Psoas muscle (tissue), 8 donors: ENCODE results near the gene COX20. TPM values are rescaled to one million over a fixed set of nuclear protein-coding genes. Genes with fewer than 3 reads are reported as not detected.

Experiments used
- ATAC-seq, 4 donors: fragments of 200-7000 bp; cut with Tn5 transposase; one replicate each; pipeline ENCODE4 v1.9.1; 2020; ENCODE audit warnings: moderate library complexity in 3 of 4, mild to moderate bottlenecking in 2 of 4
- DNase-seq, 2 donors: peaks; one replicate each; pipeline ENCODE4 v3.0.0-alpha.2; 2020
- H3K27ac ChIP-seq: fragments of 200-600 bp; one replicate; pipeline ENCODE4 v1.8.0; 2022
- H3K27me3 ChIP-seq, 3 donors: fragments of 200-600 bp in 1 of 3; one replicate each; pipeline versions ENCODE4 v1.6.1 to v1.8.0; 2013 to 2022; ENCODE audit warnings: low read length in 2 of 3, mild to moderate bottlenecking in 2 of 3, moderate library complexity in 1 of 3; ENCODE audit not compliant: insufficient read depth in 3 of 3
- H3K36me3 ChIP-seq, 2 donors: fragments of 200-600 bp in 1 of 2; one replicate each; pipeline versions ENCODE4 v1.6.1 to v1.8.0; 2013 to 2022; ENCODE audit warnings: low read depth in 1 of 2, mild to moderate bottlenecking in 1 of 2, moderate library complexity in 1 of 2; ENCODE audit not compliant: insufficient read depth in 1 of 2
- H3K4me1 ChIP-seq: fragments of 200-600 bp; one replicate; pipeline ENCODE4 v1.8.0; 2022
- H3K4me3 ChIP-seq: fragments of 200-600 bp; one replicate; pipeline ENCODE4 v1.8.0; 2022; ENCODE audit warnings: mild to moderate bottlenecking
- H3K9me3 ChIP-seq: fragments of 200-600 bp; one replicate; pipeline ENCODE4 v1.8.0; 2022
- CTCF ChIP-seq: fragments of 200-600 bp; IDR thresholded peaks from one replicate; pipeline ENCODE4 v1.8.0; 2022; ENCODE audit warnings: antibody characterized with exemption
- WGBS, 3 donors: extraction: QIAGEN DNeasy Blood & Tissue Kit; methylation state at CpG; one replicate each; pipeline versions ENCODE4 v1.1.6 to v1.1.7; 2013; 5-methylcytosine and 5-hydroxymethylcytosine counted together
- intact Hi-C, 2 donors: fragments of 100-400 bp; cut with DNase I; formaldehyde crosslinking; loops; one replicate each; pipeline versions ENCODE4 v1.11.0 to v1.14.2; 2022
- polyA plus RNA-seq, 3 donors: library from polyadenylated mRNA; stranded (reverse); fragments of 200-250 nt; gene quantifications; one replicate each; pipeline ENCODE4 v1.2.3, GENCODE V29; 2013
- total RNA-seq, 4 donors: library from RNA; stranded (reverse); fragmentation: NEBNext Ultra II Directional in 2 of 4; extraction: Animal tissue kit (Norgen Biotek cat#: 25700) in 2 of 4; gene quantifications; one replicate each; pipeline versions ENCODE4 v1.2.1 to v1.2.4, GENCODE V29; 2021 to 2023
- donor health status: healthy with polysubstance abuse.
- donor health status: DM: no; HTN: no; CAD: no; lungs with moderate emphysema.
- donor health status: Bipolar disorder and iron deficiency.
- donor health status: healthy.
- donor health status: DM: yes; HTN: yes; CAD: no.
- donor health status: DM: no; HTN: no; CAD: no.
- donor health status: DM: no; HTN: no; CAD: no.
- donor health status: DM: yes; HTN: yes; CAD: no.

COX20 gene
- total and polyA plus RNA-seq, 7 donors: 22.6 to 76.8 (median 35.8) TPM

GRCh38 chr1:244800821-244801220, 34.6 kb upstream of the COX20 start:
- H3K36me3 ChIP-seq: no peaks in the 10 kb centered on the region
- no peak overlapping the region for H3K27ac ChIP-seq
- TF ChIP-seq CTCF: no peak
- intact Hi-C loops: loop anchor here in 1 of 2 donors (2.0 kb wide), 1 partner anchor 242 kb away; no protein-coding TSS in a partner anchor
- ATAC-seq (no peak), DNase-seq (no peak)
- H3K4me1 ChIP-seq: no peaks in the 10 kb centered on the region
- WGBS, 3 donors: 88 to 93% (median 89%) methylated on average over 9 of the region's 9 CpGs
- H3K9me3 ChIP-seq: no peaks in the 10 kb centered on the region
- no peak overlapping the region for H3K4me3 ChIP-seq
- H3K27me3 ChIP-seq: no peaks in the 10 kb centered on the region

- Histone ChIP-seq H3K4me3 (no peak overlapping the region), H3K9me3 (no peaks in the 10 kb centered on the region), H3K27me3 (no peaks in the 10 kb centered on the region), H3K36me3 (no peaks in the 10 kb centered on the region), H3K4me1 (no peaks in the 10 kb centered on the region), H3K27ac (no peak overlapping the region)
- ATAC-seq (peak in 3 of 4 donors; percentile 17 to 78 (median 62)), DNase-seq (no peak)
- intact Hi-C loops: loop anchor here in 1 of 2 donors (2.0 kb wide), 1 partner anchor 242 kb away; no protein-coding TSS in a partner anchor
- 51 to 61% (median 52%) methylated on average over 14 of the region's 14 CpGs for WGBS, 3 donors
- peak; percentile 57 for TF ChIP-seq CTCF
Measured at GRCh38 chr1:244801246-244801645, 34.2 kb upstream of the COX20 start.

- Histone ChIP-seq H3K27me3 (no peaks in the 10 kb centered on the region), H3K4me3 (no peak overlapping the region), H3K27ac (no peak overlapping the region), H3K36me3 (no peaks in the 10 kb centered on the region), H3K4me1 (no peaks in the 10 kb centered on the region), H3K9me3 (no peaks in the 10 kb centered on the region)
- no peak for TF ChIP-seq CTCF
- no peak for DNase-seq
- intact Hi-C loops: no loop called here
- WGBS, 3 donors: 61 to 63% (median 62%) methylated on average over 14 of the region's 14 CpGs
- ATAC-seq: no peak
Measured at GRCh38 chr1:244802041-244802440, 33.4 kb upstream of the COX20 start.

GRCh38 chr1:244802556-244803239, 32.8 kb upstream of the COX20 start:
- DNase-seq (no peak), ATAC-seq (no peak)
- Histone ChIP-seq H3K27ac (no peak overlapping the region), H3K4me3 (no peak overlapping the region), H3K36me3 (no peaks in the 10 kb centered on the region), H3K4me1 (no peaks in the 10 kb centered on the region), H3K9me3 (no peaks in the 10 kb centered on the region), H3K27me3 (no peaks in the 10 kb centered on the region)
- TF ChIP-seq CTCF: no peak
- 77 to 81% (median 79%) methylated on average over 16 of the region's 16 CpGs for WGBS, 3 donors
- intact Hi-C loops: no loop called here

GRCh38 chr1:244804841-244805240, 30.6 kb upstream of the COX20 start:
- Histone ChIP-seq H3K27ac (no peak overlapping the region), H3K9me3 (no peaks in the 10 kb centered on the region), H3K27me3 (no peaks in the 10 kb centered on the region), H3K4me3 (no peak overlapping the region), H3K4me1 (no peaks in the 10 kb centered on the region), H3K36me3 (no peaks in the 10 kb centered on the region)
- ATAC-seq: no peak
- intact Hi-C loops: no loop called here
- DNase-seq: no peak
- TF ChIP-seq CTCF: no peak
- WGBS, 3 donors: 90 to 93% (median 91%) methylated on average over 8 of the region's 8 CpGs
